ENCODE data around the gene SEC22A.

Gene SEC22A

DNA sequence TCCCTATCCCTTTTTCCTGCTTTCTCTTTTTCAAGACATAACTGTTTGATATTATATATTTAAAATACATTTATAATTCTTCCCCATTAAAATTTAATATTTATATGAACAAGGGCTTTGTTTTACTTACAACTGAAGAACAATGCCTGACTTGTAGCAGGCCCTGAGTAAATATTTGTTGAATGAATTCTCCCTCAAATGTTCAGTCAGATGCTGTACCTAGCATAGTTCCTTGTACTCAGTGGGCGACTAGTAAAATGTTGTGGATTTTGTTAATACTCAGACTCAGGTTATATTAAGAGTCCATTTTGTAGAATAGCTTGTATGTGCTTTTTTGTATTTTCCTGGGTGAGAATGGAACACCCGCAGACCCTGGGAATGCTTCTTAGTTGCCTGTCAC, 69.1 kb downstream of the SEC22A start:
- DNase-seq = no peak

- DNase-seq = no peak
Observed at GRCh38 chr3:123271466-123272159, 69.9 kb downstream of the SEC22A start.

GRCh38 chr3:123272547-123272946, 70.8 kb downstream of the SEC22A start:
- DNase-seq = no peak

- DNase-seq = no peak
Observed at GRCh38 chr3:123275691-123276090, 73.9 kb downstream of the SEC22A start.

GRCh38 chr3:123276346-123277006, 74.7 kb downstream of the SEC22A start:
- DNase-seq = no peak

DNA sequence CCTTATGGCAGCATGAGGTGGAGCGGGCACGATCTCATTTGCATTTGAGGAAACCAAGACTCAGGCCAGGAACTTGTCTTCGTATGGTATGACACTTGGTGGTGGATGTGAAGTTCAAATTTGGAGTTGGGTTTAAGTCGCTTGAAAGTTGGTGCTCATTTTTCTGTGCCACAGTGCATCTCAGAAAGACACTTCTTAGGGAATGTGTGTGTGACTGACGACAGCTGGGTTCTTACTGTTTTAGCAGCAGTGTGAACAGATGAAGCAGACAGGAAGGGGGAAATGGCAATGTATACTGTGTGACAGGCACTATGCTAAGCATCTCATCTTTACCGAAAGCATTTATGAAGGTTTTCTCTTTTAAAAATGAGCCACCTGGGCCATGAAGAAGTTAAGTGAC, 75.4 kb downstream of the SEC22A start:
- no peak for DNase-seq

GRCh38 chr3:123278446-123278845, 76.7 kb downstream of the SEC22A start:
- no peak for DNase-seq

GRCh38 chr3:123279121-123279520, 77.4 kb downstream of the SEC22A start:
- DNase-seq = no peak

DNA sequence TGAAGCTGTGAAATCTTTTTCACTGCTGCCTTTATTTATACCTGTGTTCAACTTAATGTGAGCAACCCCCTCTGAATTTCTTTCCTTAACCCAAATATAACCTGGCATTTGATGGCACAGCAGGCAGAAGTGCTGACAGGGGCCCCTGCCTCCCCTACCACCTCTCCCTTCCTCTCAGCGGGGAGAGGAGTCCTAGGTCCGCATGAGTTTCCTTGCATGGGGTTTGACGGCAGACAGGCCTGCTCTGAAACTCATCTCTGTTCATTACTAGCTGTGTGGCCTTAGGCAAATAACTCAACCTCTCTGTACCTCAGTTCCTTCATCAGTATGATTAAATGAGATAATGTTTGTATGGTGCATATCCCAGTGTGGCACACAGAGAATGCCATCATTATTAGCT, 79.7 kb downstream of the SEC22A start:
- DNase-seq = no peak

DNA sequence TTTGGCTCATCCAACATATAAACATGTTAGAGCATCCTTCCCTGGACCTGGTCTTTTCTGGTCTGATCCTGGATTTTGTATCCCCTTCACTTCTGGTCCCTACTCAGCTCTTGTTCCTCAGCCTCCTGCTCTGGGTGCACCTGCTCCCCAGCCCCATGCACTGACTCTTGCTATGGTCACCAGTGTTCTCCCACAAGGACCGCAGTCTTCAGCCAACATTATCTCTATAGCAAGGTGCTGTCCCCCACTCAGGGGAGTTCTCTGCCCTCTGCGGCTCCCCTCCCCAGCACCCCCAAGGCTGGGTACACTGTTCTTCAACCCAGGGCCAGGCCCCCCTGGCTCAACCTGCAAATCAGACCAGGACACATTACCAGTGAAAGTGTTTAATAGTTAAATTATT, 80.2 kb downstream of the SEC22A start:
- no peak for DNase-seq

GRCh38 chr3:123282461-123282860, 80.7 kb downstream of the SEC22A start:
- no peak for DNase-seq

DNA sequence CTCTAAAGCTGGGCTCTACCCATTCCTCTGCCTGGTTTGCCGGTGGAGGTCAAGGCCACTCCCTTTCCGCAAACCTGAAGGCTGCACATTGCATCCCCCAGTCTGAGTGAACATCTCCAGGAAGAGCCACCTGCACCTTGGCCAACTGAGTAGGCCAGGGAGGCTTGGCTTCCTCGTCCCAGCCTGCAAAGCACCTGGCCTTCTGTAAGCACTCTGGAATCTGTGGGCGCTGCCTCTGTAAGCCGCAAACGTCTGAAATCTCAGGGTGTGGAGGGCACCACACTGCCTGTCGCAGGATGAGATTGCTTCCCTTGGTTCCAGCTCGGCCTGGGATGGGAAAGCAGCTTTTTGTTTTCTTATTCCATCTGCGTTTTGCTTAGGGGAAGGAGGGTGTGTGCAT, 81.3 kb downstream of the SEC22A start:
- no peak for DNase-seq

DNA sequence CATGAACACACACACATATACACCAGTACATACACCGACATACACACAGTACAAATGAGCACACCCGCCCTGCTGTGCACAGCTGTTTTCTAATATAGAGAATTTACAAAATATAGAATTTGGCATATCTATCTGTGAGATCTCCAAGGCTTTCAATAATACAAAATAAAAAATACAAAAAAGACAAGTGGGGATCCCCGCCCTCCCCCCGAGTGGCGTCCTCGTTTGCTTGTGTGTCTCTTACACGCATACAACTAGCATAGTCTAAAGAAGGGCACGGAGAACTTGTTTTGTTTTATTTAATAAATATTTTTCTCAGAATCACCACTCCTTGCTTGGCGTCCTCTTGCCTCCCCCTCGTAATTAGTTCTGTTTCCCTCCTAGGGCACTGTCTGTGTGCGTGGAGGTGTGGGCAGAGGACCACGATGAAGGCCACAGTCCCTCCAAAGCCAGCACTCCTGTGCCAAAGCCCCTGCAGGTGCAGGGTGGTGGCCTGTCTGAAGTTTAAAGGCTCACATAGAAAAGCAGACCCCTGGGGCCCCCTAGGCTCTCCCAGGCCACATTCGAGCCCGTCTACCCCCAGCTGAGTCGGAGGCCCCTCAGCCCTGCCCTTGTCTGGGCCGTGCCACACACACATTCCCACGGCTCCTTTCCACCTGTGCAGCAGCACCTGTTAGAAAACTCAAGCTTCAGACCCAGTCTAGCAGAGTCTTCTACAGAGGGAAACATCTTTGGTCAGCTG, 82.1 kb downstream of the SEC22A start:
- DNase-seq = no peak

DNA sequence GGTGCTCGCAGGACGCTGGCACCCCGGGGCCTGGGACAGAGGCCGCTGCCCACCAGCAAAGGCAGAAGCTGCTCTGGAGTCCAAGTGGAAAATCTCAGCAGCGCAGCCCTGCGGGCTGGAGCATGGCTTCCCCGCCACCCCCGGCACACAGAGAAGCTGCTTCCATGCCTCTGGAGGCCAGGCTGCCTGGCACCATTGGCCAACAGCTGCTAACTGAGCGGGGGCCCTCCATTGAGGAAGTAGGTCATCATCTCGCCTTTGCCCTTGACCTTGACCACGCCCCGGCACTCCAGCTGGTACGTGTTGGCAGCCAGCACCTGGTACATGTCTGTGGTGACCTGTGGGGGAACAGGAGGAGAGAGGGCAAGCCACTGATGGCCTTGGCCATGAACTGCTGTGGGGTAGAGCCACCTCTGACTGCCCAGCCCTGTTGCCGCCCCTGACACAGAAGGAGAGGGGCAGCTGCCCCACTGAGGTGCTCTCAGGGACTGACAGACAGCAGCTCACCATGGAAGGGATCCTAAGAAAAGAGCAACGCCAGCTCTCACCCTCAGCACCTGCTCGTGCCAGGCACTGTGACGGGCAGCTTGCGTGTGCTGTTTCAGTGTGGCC, 82.8 kb downstream of the SEC22A start:
- DNase-seq = no peak

DNA sequence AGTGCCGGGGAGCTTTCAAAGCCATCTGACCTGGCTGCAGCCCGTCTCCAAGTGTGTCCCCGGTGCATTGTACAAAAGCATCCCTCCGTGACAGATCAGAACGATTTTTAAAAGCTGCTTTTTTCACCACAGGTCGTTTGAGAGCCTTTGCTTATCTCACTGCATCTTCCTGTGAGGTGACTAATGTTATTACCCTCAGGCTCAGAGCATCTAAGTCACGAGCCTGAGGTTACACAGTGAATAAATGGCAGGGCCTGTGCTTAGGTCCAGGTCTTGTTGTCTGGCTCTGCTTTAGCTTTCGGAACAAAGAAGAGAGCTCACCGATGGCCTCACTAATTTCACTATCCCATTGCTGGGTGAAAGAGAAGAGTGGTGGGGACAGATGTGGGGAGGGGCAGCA, 83.3 kb downstream of the SEC22A start:
- no peak for DNase-seq

- DNase-seq = no peak
Observed at GRCh38 chr3:123285479-123285878, 83.7 kb downstream of the SEC22A start.

- no peak for DNase-seq
Observed at GRCh38 chr3:123285931-123286307, 84.2 kb downstream of the SEC22A start.

DNA sequence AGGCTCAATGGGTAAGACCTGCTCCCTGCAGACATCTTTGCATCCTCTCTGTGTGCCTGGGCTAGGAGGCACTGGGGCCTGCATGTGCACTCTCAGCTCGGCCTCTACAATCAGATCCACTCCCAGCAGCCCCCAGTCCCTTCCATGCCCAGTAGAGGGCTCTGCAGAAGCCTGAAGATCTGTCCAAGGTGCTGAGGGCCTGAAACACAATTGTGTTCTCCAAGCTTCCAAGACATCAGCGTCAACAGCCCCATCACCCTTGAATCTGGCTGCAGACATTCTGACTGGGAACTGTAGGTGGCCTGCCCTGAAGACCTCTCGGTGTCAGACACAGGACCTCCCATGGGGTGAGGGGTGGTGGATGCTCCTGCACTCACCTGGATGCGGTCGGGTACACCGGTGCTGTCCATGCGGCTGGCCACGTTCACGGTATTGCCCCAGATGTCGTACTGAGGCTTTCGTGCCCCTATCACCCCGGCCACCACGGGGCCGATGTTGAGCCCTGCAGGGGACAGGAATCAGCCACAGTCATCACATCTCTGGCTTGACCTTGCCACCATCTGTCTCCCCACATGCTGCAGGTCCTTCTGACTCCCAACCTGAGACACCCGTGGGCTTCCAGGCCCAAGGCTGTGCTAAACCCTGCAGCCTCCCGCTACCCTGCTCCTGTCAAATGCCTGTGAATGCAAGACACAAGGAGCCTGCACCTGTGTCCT, 84.7 kb downstream of the SEC22A start:
- no peak for DNase-seq

GRCh38 chr3:123287051-123287961, 85.6 kb downstream of the SEC22A start:
- DNase-seq = no peak

DNA sequence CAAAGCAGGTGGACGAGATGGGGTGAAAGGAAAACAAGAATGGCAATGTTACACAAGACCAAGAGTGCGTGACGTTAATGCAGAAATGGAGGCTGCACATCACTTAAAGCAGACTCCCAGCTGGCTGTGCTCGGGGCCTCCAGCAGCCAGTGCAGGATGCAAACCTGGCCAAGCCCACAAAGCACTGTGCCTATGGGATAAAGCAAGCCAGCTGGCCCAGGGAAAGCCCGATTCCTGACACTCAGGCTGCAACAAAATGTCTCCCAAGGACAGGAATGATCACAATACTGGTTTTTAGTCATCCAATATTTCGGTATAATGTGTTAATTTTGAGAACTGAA, 86.2 kb downstream of the SEC22A start:
- DNase-seq = no peak

DNA sequence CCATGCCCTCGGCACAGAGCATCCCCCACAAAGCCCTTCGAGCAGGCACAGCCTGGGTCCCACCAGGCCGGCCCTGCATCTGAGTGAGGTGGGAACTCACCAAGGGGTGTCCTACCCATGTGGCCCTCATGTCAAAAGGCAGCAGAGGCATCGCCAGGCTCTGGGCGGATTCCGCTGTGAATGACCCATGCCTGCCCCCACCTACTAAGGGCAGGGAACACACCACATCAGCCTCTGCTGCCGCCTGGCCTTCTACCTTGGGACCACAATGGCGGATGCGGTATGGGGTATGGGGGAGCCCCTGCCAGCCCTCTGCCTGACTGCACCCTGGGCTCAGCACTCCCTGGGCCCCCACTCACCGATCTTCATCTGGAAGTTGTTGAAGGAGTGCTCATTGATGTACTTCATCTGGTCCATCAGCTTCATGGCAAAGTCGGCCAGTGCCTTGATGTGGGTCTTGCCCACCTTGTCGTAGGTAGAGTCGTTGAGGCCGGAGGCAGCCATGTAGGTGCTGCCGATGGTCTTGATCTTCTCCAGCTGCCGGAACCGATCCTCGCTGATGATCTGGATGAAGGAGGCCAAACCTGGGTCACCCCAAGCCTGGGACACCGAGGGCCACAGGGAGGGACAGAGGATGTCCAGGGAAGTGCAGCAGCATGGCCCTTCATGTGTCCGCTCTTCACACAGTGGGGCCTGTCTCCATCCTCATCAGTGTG, 87.8 kb downstream of the SEC22A start:
- no peak for DNase-seq
